DMS114 treated with DMSO at 0.1 percent for 48 hours (cell line): Measurements from ENCODE around the gene SMCO2.

Experiments used
- DNase-seq: peaks from one replicate; lab custom pipeline; 2025; ENCODE audit not compliant: unreplicated experiment; lab: John Stamatoyannopoulos, UW

The SMCO2 gene

GRCh38 chr12:27451036-27451825 is 4.7 kb downstream of the SMCO2 start:
- DNase-seq, result no peak

GRCh38 chr12:27453421-27453820 is 6.9 kb downstream of the SMCO2 start:
- DNase-seq, result no peak

GRCh38 chr12:27455589-27455988 is 9.1 kb downstream of the SMCO2 start:
- DNase-seq, result no peak

- DNase-seq, result no peak
Observed at GRCh38 chr12:27456618-27457017, 10.1 kb downstream of the SMCO2 start.

- no peak for DNase-seq
Observed at GRCh38 chr12:27460471-27460978, 14.0 kb downstream of the SMCO2 start.

- no peak for DNase-seq
Observed at GRCh38 chr12:27462151-27462694, 15.7 kb downstream of the SMCO2 start.

GRCh38 chr12:27462851-27463250 is 16.3 kb downstream of the SMCO2 start:
- no peak for DNase-seq

- DNase-seq, result no peak
Observed at GRCh38 chr12:27463511-27464219, 17.1 kb downstream of the SMCO2 start.

GRCh38 chr12:27464220-27464554 is 17.7 kb downstream of the SMCO2 start:
- no peak for DNase-seq

- no peak for DNase-seq
Observed at GRCh38 chr12:27467641-27468040, 21.1 kb downstream of the SMCO2 start.

GRCh38 chr12:27468241-27468640 is 21.7 kb downstream of the SMCO2 start:
- DNase-seq, result no peak

- DNase-seq, result no peak
Observed at GRCh38 chr12:27469176-27469736, 22.7 kb downstream of the SMCO2 start.

GRCh38 chr12:27472604-27473003 is 26.1 kb downstream of the SMCO2 start:
- no peak for DNase-seq

GRCh38 chr12:27474344-27474743 is 27.8 kb downstream of the SMCO2 start:
- DNase-seq, result no peak

GRCh38 chr12:27477049-27477448 is 30.5 kb downstream of the SMCO2 start:
- no peak for DNase-seq

- DNase-seq, result no peak
Observed at GRCh38 chr12:27478949-27479348, 32.4 kb downstream of the SMCO2 start.

GRCh38 chr12:27480016-27480415 is 33.5 kb downstream of the SMCO2 start:
- DNase-seq, result no peak

GRCh38 chr12:27486961-27487360 is 40.4 kb downstream of the SMCO2 start:
- no peak for DNase-seq

GRCh38 chr12:27488479-27488878 is 41.9 kb downstream of the SMCO2 start:
- DNase-seq, result no peak

GRCh38 chr12:27491226-27491625 is 44.7 kb downstream of the SMCO2 start:
- no peak for DNase-seq

- no peak for DNase-seq
Observed at GRCh38 chr12:27493260-27493940, 46.9 kb downstream of the SMCO2 start.
